ENCODE measurements around the gene ANKRD1.
A peak's percentile ranks its signal among the peaks of the same experiment; 100 is the strongest.

ANKRD1 gene

DNA sequence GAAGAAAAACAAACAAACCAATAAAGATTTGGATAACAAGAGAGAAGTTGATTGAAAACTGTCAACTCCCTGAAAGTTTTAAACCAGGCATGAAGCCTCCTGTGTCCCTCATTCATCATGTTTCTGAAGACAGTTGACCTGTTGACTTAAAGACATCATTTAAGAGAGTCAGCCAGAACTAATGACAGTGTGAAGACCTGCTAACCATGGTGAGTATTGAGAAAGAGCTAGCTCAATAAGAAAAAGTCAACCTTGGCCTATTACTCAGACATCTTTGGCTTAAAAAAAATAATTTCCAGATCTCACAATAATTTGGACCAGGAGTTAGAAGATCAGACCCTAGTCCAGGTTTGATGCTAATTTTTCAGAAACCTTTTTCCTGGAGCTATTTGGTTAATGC, 45.3 kb upstream of the ANKRD1 start:
- Histone ChIP-seq H4K8ac (ENCODE audit: low read depth, low read length) (no peak overlapping the region), H3K18ac (ENCODE audit: low read length) (no peak overlapping the region), H2BK120ac (ENCODE audit: low read depth, low read length) (no peak overlapping the region), H2AK5ac (ENCODE audit: low read length) (no peak overlapping the region), H3K4me1 (ENCODE audit: control insufficient read depth, low read depth, low read length) (no peaks in the 10 kb centered on the region), H3K27me3 (ENCODE audit: insufficient read depth, low read length, poor library complexity) (no peaks in the 10 kb centered on the region), H3K4ac (ENCODE audit: low read depth, low read length) (no peak overlapping the region), H2BK5ac (ENCODE audit: low read length) (no peak overlapping the region), H3K4me2 (ENCODE audit: low read length) (no peak overlapping the region), H3K56ac (ENCODE audit: low read length) (no peak overlapping the region), H3K9ac (ENCODE audit: low read length) (no peak overlapping the region), H3K4me3 (ENCODE audit: low read length) (no peak overlapping the region), H3K79me2 (ENCODE audit: control insufficient read depth, insufficient read depth, low read length) (no peaks in the 10 kb centered on the region), H3K27ac (ENCODE audit: low read depth, low read length) (no peak overlapping the region), H3K23ac (ENCODE audit: low read length) (no peak overlapping the region), H2BK15ac (replicated peaks; ENCODE audit: low read depth) (no peak overlapping the region), H4K5ac (ENCODE audit: low read length) (no peak overlapping the region), H3K36me3 (ENCODE audit: control insufficient read depth, insufficient read depth, low read length) (no peaks in the 10 kb centered on the region), H3K79me1 (ENCODE audit: low read length) (no peaks in the 10 kb centered on the region)
- no peak for DNase-seq

GRCh38 chr10:90965720-90966119, 44.8 kb upstream of the ANKRD1 start:
- Histone ChIP-seq H3K36me3 (ENCODE audit: control insufficient read depth, insufficient read depth, low read length) (no peaks in the 10 kb centered on the region), H3K27me3 (ENCODE audit: insufficient read depth, low read length, poor library complexity) (no peaks in the 10 kb centered on the region), H3K79me1 (ENCODE audit: low read length) (no peaks in the 10 kb centered on the region), H3K23ac (ENCODE audit: low read length) (no peak overlapping the region), H2BK15ac (replicated peaks; ENCODE audit: low read depth) (no peak overlapping the region), H3K18ac (ENCODE audit: low read length) (no peak overlapping the region), H2AK5ac (ENCODE audit: low read length) (no peak overlapping the region), H3K4me3 (ENCODE audit: low read length) (no peak overlapping the region), H3K9ac (ENCODE audit: low read length) (no peak overlapping the region), H2BK5ac (ENCODE audit: low read length) (no peak overlapping the region), H3K4me1 (ENCODE audit: control insufficient read depth, low read depth, low read length) (no peaks in the 10 kb centered on the region), H4K5ac (ENCODE audit: low read length) (no peak overlapping the region), H3K4ac (ENCODE audit: low read depth, low read length) (no peak overlapping the region), H3K56ac (ENCODE audit: low read length) (no peak overlapping the region), H3K4me2 (ENCODE audit: low read length) (no peak overlapping the region), H4K8ac (ENCODE audit: low read depth, low read length) (no peak overlapping the region), H2BK120ac (ENCODE audit: low read depth, low read length) (no peak overlapping the region), H3K79me2 (ENCODE audit: control insufficient read depth, insufficient read depth, low read length) (no peaks in the 10 kb centered on the region), H3K27ac (ENCODE audit: low read depth, low read length) (no peak overlapping the region)
- no peak for DNase-seq
- WGBS (ENCODE audit: extremely low coverage, insufficient coverage, low lambda C conversion rate): no CpG with 5 or more reads among the region's 2 CpGs

- H3K79me2 ChIP-seq (ENCODE audit: control insufficient read depth, insufficient read depth, low read length): no peaks in the 10 kb centered on the region
- H4K8ac ChIP-seq (ENCODE audit: low read depth, low read length): no peak overlapping the region
- no peaks in the 10 kb centered on the region for H3K79me1 ChIP-seq (ENCODE audit: low read length)
- H2BK15ac ChIP-seq (replicated peaks; ENCODE audit: low read depth): no peak overlapping the region
- no peak overlapping the region for H2BK120ac ChIP-seq (ENCODE audit: low read depth, low read length)
- no peak overlapping the region for H3K4me2 ChIP-seq (ENCODE audit: low read length)
- no peak overlapping the region for H3K9ac ChIP-seq (ENCODE audit: low read length)
- no peak overlapping the region for H3K56ac ChIP-seq (ENCODE audit: low read length)
- WGBS (ENCODE audit: extremely low coverage, insufficient coverage, low lambda C conversion rate): no CpG with 5 or more reads among the region's 1 CpG
- no peak overlapping the region for H2BK5ac ChIP-seq (ENCODE audit: low read length)
- no peak overlapping the region for H3K27ac ChIP-seq (ENCODE audit: low read depth, low read length)
- H2AK5ac ChIP-seq (ENCODE audit: low read length): no peak overlapping the region
- no peak overlapping the region for H4K5ac ChIP-seq (ENCODE audit: low read length)
- no peak for DNase-seq
- H3K4ac ChIP-seq (ENCODE audit: low read depth, low read length): no peak overlapping the region
- no peaks in the 10 kb centered on the region for H3K4me1 ChIP-seq (ENCODE audit: control insufficient read depth, low read depth, low read length)
- H3K4me3 ChIP-seq (ENCODE audit: low read length): no peak overlapping the region
- no peak overlapping the region for H3K18ac ChIP-seq (ENCODE audit: low read length)
- H3K27me3 ChIP-seq (ENCODE audit: insufficient read depth, low read length, poor library complexity): no peaks in the 10 kb centered on the region
- no peak overlapping the region for H3K23ac ChIP-seq (ENCODE audit: low read length)
- H3K36me3 ChIP-seq (ENCODE audit: control insufficient read depth, insufficient read depth, low read length): no peaks in the 10 kb centered on the region
These were observed 44.0 kb upstream of the ANKRD1 start for GRCh38 chr10:90964781-90965465.

DNA sequence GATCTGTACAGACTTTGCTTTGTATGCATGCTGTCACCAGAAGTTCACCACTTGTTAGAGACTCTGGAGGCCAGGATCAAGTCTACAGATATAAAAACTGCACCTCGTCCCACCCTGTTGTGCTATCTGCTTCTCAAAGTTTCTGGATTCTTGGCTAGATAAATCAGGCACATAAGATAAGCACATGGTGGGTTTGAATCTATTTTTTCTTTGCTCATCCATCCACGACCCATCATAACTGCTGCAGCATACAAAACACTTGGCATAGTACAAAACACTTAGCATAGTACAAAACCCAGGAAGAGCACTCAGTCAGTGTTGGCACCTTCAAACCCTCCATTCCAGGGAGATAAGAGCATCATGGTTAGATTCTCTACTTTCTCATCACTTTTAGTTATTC, 42.4 kb upstream of the ANKRD1 start:
- no peak for DNase-seq
- Histone ChIP-seq H3K79me1 (ENCODE audit: low read length) (no peaks in the 10 kb centered on the region), H3K79me2 (ENCODE audit: control insufficient read depth, insufficient read depth, low read length) (no peaks in the 10 kb centered on the region), H3K4me1 (ENCODE audit: control insufficient read depth, low read depth, low read length) (no peaks in the 10 kb centered on the region), H3K27ac (ENCODE audit: low read depth, low read length) (no peak overlapping the region), H3K18ac (ENCODE audit: low read length) (no peak overlapping the region), H3K36me3 (ENCODE audit: control insufficient read depth, insufficient read depth, low read length) (no peaks in the 10 kb centered on the region), H3K23ac (ENCODE audit: low read length) (no peak overlapping the region), H2BK15ac (replicated peaks; ENCODE audit: low read depth) (no peak overlapping the region), H2BK5ac (ENCODE audit: low read length) (no peak overlapping the region), H3K4me2 (ENCODE audit: low read length) (no peak overlapping the region), H3K27me3 (ENCODE audit: insufficient read depth, low read length, poor library complexity) (no peaks in the 10 kb centered on the region), H2BK120ac (ENCODE audit: low read depth, low read length) (no peak overlapping the region), H4K5ac (ENCODE audit: low read length) (no peak overlapping the region), H3K9ac (ENCODE audit: low read length) (no peak overlapping the region), H4K8ac (ENCODE audit: low read depth, low read length) (no peak overlapping the region), H3K56ac (ENCODE audit: low read length) (no peak overlapping the region), H3K4me3 (ENCODE audit: low read length) (no peak overlapping the region), H3K4ac (ENCODE audit: low read depth, low read length) (no peak overlapping the region), H2AK5ac (ENCODE audit: low read length) (no peak overlapping the region)
- WGBS (ENCODE audit: extremely low coverage, insufficient coverage, low lambda C conversion rate): no CpG with 5 or more reads among the region's 2 CpGs

DNA sequence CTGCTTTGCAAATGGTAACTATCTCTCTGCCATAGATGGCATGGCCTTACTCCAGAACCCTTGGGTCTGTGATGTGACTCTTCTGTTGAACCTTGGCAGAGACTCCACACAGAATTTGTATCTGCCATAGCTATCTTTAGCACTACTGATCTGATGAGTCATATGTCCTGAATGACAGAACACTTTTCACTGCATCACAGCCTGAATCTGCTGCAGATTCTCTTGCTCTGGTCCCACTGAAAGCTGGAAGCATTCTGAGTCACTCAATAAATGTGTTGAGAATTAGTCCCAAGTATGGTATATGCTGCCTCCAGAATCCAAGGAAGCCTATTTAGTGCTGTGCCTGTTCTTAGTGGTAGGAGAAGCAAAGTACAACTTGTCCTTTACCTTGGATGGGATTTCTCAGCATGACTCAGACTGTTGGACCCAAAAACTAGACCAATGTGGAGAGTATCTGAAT, 39.5 kb upstream of the ANKRD1 start:
- H2BK15ac ChIP-seq (replicated peaks; ENCODE audit: low read depth): no peak overlapping the region
- no peak overlapping the region for H3K18ac ChIP-seq (ENCODE audit: low read length)
- H3K79me2 ChIP-seq (ENCODE audit: control insufficient read depth, insufficient read depth, low read length): no peaks in the 10 kb centered on the region
- H3K27me3 ChIP-seq (ENCODE audit: insufficient read depth, low read length, poor library complexity): no peaks in the 10 kb centered on the region
- DNase-seq: peak; percentile 36
- H3K4me2 ChIP-seq (ENCODE audit: low read length): no peak overlapping the region
- H3K4ac ChIP-seq (ENCODE audit: low read depth, low read length): no peak overlapping the region
- no peaks in the 10 kb centered on the region for H3K36me3 ChIP-seq (ENCODE audit: control insufficient read depth, insufficient read depth, low read length)
- no peak overlapping the region for H2BK120ac ChIP-seq (ENCODE audit: low read depth, low read length)
- H2AK5ac ChIP-seq (ENCODE audit: low read length): no peak overlapping the region
- H3K4me1 ChIP-seq (ENCODE audit: control insufficient read depth, low read depth, low read length): no peaks in the 10 kb centered on the region
- no peak overlapping the region for H3K23ac ChIP-seq (ENCODE audit: low read length)
- H3K56ac ChIP-seq (ENCODE audit: low read length): no peak overlapping the region
- H3K79me1 ChIP-seq (ENCODE audit: low read length): no peaks in the 10 kb centered on the region
- H3K9ac ChIP-seq (ENCODE audit: low read length): no peak overlapping the region
- no peak overlapping the region for H2BK5ac ChIP-seq (ENCODE audit: low read length)
- H4K8ac ChIP-seq (ENCODE audit: low read depth, low read length): no peak overlapping the region
- H3K4me3 ChIP-seq (ENCODE audit: low read length): no peak overlapping the region
- no peak overlapping the region for H3K27ac ChIP-seq (ENCODE audit: low read depth, low read length)
- H4K5ac ChIP-seq (ENCODE audit: low read length): no peak overlapping the region

- Histone ChIP-seq H2AK5ac (ENCODE audit: low read length) (no peak overlapping the region), H3K27ac (ENCODE audit: low read depth, low read length) (no peak overlapping the region), H3K4me1 (ENCODE audit: control insufficient read depth, low read depth, low read length) (no peaks in the 10 kb centered on the region), H2BK5ac (ENCODE audit: low read length) (no peak overlapping the region), H3K79me2 (ENCODE audit: control insufficient read depth, insufficient read depth, low read length) (no peaks in the 10 kb centered on the region), H4K8ac (ENCODE audit: low read depth, low read length) (no peak overlapping the region), H3K4ac (ENCODE audit: low read depth, low read length) (no peak overlapping the region), H2BK15ac (replicated peaks; ENCODE audit: low read depth) (no peak overlapping the region), H3K36me3 (ENCODE audit: control insufficient read depth, insufficient read depth, low read length) (no peaks in the 10 kb centered on the region), H4K5ac (ENCODE audit: low read length) (no peak overlapping the region), H3K27me3 (ENCODE audit: insufficient read depth, low read length, poor library complexity) (no peaks in the 10 kb centered on the region), H3K18ac (ENCODE audit: low read length) (no peak overlapping the region), H3K9ac (ENCODE audit: low read length) (no peak overlapping the region), H3K4me2 (ENCODE audit: low read length) (no peak overlapping the region), H3K23ac (ENCODE audit: low read length) (no peak overlapping the region), H3K4me3 (ENCODE audit: low read length) (no peak overlapping the region), H3K79me1 (ENCODE audit: low read length) (no peaks in the 10 kb centered on the region), H3K56ac (ENCODE audit: low read length) (no peak overlapping the region), H2BK120ac (ENCODE audit: low read depth, low read length) (no peak overlapping the region)
- no CpG with 5 or more reads among the region's 1 CpG for WGBS (ENCODE audit: extremely low coverage, insufficient coverage, low lambda C conversion rate)
- peak; percentile 34 for DNase-seq
These were observed 38.9 kb upstream of the ANKRD1 start for GRCh38 chr10:90959826-90960225.
